ENCODE results near the gene ITIH1. TPM values are rescaled to one million over a fixed set of nuclear protein-coding genes. Genes with fewer than 3 reads are reported as not detected.

Gene ITIH1
- total RNA-seq, 1 donor: under 0.01 TPM

DNA sequence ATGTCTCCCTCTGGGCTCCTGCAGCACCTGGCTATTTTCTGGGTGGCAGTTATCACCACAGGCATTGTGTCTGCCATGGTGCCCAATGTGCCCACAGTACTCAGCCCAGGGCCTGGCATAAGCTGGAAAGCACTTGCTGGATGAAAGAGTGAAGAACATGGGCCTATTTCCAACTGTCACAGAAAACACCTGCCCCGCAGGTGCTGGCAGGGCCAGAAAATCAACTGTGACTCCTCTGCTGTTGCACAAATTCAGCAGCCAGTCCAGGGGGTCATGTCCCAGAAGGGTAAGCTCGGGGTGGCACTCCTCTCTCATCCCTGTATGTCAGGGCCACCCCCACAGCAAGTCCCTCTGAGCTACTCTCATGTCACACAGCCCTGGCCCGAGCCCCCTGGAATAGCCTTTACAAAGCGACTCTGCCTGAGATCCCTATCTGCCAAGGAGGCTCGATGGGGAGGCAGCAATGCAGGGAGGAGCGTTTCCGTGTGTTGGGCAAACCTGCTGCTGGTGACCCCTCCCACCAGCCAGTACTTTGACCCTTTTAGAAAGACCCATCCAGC is 34.1 kb downstream of the ITIH1 start:
- no peak for DNase-seq (ENCODE audit: low read depth in 2 of 3, low spot score in 2 of 3)

DNA sequence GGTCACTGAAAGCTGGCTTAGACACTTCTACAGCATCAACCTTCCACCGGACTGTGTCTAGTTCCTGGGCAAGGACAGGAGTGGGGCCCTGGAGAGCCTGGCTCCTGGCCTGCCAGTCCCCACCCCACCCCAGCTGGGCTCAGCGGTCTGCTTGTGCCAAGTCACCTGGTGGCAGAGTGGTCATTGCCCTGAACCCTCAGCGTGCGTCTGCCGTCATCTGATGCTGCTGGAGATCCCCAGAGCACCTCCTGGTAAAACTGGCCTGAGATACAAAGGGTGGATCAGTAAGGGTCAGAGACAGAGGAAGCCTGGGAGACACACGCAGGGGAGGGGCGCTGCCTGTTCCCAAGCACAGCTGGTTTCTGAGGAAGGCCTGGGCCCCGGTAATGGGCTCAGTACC is 36.4 kb downstream of the ITIH1 start:
- no peak for DNase-seq (ENCODE audit: low read depth in 2 of 3, low spot score in 2 of 3)

DNA sequence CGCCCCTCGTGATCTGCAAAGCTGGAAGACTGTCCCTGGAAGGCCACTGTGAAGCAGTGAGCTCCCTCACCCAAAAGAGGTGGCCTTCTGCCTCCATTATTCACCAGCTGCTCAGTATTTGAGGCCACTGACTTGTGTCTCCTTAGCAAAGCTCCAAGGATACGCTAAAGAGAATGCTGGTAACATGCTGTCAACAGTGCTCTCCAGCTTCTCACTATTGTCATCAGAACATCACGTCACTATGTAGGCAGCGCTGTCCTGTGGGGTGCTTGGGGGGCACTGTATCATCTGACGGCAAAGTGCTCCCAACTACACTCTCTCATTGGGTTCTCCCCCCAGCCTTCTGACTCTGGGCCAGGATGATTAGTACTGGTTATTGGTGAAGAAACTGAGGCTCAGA is 38.8 kb downstream of the ITIH1 start:
- no peak for DNase-seq (ENCODE audit: low read depth in 2 of 3, low spot score in 2 of 3)

DNA sequence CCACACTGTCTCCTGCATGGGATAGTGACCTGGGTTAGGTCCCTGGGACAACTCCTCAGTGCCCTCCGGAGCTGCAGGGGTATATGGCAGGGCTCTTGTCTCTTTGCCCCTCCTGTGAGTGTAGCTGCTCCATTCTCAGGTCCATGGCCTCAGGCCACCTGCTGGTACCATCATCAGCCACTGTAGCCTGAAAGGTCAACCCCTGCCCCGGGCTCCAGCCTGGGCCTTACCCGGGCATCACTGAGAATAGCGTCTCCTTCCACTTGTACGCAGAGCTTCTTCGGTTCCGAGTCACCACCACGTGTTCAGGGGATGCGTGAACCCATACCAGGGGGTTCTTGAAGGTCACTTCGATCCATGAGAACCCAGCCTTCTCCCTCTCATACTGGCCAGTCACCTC is 39.3 kb downstream of the ITIH1 start:
- DNase-seq (ENCODE audit: low read depth in 2 of 3, low spot score in 2 of 3): no peak

DNA sequence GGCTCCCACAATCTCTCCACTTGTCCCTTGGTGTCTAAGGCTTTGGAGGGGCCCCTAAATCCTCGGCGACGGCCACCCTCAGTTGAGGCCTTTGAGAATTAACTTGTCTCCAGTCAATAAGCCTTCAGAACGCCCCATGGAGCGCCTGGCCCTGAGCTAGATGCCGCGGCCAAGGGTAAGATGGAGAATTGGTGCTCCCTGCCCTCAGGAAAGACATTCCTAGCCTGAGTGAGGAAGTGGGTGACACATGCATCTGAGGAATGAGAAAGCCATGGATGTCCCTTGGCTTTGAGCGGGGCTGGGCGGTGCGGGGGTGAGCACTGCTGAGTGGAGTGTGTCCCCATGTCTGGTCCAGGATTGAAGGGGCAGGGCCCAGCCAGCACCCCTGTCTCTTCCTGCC is 39.8 kb downstream of the ITIH1 start:
- DNase-seq (ENCODE audit: low read depth in 2 of 3, low spot score in 2 of 3): no peak

DNA sequence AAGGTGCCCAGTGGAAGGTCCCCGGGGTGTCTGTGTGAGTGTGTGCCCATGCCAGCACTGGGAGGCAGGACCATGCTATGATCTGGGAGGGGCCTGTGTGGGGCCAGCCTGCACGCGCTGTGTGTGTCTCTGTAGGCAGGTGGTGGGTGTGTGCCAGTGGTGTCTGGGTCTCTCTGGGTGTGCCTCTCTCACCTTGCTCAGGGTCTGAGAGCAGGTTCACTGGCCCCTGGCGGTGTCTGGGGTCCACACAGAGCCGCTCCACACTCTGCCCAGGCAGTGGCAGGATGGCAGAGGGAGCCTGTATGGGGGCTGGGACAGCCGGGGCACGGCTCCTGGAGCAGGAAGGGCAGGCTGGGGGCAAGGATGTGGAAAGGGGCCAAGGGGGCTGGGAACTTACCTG is 40.5 kb downstream of the ITIH1 start:
- DNase-seq (ENCODE audit: low read depth in 2 of 3, low spot score in 2 of 3): no peak

DNA sequence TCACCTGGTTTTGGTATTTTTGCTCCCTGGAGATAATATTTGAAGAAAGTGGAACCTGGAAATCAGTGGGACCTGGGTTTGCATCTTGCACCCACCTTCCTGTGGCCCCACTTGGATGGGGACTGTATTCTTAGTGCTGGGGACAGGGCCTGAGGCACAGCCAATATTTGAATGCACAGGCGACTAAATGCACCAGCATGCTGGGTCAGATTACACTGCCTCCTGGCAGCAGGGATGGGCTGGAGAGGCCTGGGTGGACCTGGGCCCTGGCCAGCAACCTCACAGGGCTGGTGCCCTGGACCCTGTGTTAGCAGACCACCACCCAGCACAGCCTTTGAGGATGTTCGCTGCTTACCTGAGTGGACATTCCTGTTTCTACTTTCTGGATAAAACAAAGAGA is 42.5 kb downstream of the ITIH1 start:
- DNase-seq (ENCODE audit: low read depth in 2 of 3, low spot score in 2 of 3): no peak

DNA sequence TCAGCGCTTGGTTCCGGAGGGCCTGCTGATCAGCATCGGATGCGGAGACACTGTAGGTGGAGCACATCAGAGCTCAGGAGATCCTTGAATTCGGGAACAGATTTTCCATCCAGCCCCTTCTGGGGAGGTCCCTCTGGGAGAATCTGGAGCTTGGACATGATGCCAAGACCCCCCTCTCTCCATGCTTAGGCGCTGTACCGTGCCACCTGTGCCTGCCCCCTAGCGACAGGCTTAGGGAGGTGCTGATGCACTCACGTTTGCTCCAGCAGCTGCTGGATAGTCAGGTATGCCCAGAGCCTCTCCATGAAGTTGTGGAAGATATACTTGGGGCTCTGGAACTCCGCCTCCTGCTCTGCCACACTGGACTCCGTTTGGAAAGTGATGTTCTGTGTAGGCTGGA is 43.3 kb downstream of the ITIH1 start:
- DNase-seq (ENCODE audit: low read depth in 2 of 3, low spot score in 2 of 3): peak in 2 of 3 donors; percentile 11 to 47

DNA sequence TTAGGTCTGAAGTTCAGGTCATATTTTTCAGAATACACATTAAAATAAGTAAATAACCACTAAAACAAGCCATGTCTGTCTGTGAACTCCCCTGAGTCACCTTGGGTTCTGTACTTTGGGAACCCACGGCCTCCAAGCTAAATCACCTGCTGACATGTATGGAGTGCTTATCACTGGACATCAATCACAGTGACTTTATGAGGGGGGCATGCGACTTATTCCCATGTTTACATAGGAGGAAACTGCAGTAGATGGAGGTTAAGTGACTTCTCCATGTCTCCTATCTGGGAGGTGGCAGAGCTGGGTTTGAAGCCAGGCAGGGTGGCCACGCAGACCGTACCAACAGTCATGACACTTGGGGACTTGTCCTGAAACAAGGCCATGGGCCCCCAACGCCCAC is 45.0 kb downstream of the ITIH1 start:
- no peak for DNase-seq (ENCODE audit: low read depth in 2 of 3, low spot score in 2 of 3)

DNA sequence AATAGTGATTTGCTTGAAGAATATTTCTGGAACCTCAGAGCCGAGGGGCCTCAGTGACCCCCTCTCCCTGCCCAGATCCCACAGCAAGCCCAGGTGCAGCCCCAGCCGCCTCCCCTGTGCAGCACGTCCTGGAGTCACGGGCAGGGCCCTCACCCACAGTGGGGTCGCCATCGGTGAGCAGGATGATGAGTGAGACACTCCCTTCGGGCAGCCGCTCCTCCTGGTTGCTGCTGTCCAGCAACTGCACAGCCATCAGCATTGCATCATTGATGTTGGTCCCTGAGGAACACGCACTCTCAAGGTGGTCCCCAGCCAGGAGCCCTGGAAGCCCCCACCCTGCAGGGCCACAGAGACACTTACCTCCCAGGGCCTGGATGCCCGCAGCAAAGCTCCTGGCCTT is 46.6 kb downstream of the ITIH1 start:
- DNase-seq (ENCODE audit: low read depth in 2 of 3, low spot score in 2 of 3): no peak

DNA sequence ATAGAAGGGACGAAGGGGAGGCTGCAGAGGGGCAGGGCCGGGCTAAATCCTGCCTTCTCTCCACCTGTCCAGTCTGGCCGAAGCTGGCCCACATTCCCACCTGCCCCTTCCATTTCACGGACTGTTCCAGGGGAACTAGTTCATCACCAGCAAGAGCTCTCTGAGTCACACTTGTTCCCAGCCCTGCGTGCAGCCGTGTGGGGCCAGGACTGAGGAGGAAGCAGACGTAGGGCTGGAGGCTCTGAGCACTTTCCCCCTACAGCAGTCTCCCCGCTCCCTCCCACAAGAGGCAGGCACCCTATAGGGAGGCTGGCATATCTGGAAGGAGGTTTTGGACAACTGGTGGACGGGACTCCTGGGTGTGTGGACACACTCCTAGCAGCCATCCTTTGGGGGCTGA is 50.0 kb downstream of the ITIH1 start:
- DNase-seq (ENCODE audit: low read depth in 2 of 3, low spot score in 2 of 3): no peak

DNA sequence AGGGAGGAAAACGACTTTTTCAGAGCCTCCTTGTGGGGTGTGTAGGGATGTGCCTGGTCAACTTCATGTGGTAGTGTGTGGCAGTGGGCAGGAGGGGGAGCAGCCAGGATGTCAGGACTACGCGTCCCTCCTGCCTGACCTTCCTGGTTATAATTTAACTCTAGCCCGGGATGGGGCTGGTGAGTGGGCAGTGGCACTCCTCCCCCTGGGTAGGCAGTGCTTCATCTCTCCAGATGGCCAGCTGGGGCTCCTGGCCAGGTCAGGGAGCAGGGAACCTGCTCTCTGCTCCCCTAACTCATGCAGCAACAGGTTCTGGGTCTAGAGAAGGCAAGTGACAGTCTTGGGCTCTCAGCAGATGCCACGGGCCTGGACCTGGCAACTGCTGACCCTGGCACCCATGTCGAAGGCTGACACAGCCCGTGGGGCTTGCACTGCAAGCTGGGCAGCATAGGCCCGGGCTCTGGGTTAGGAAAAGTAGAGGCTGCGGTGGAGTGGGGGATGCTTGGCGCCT is 50.5 kb downstream of the ITIH1 start:
- DNase-seq (ENCODE audit: low read depth in 2 of 3, low spot score in 2 of 3): no peak

DNA sequence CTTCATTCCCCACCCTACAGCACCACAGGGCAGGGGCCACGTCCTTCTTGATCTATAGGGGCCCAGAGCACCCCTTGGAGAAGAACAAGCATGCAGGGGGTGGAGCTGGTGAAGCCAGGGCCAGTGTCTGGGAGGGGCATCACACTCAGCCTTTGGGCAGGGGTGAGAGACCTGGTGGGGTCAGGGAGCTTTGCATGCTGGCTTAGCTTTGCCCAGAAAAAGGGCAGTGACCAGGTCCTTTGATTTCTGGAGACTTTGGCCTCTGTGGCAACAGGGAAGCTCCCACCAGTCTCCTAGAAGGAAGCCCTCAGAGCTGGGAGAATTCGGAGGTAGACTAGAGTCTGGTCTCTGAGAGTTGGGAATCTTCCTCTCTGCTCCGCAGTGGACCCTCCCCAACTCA is 52.1 kb downstream of the ITIH1 start:
- DNase-seq (ENCODE audit: low read depth in 2 of 3, low spot score in 2 of 3): no peak

DNA sequence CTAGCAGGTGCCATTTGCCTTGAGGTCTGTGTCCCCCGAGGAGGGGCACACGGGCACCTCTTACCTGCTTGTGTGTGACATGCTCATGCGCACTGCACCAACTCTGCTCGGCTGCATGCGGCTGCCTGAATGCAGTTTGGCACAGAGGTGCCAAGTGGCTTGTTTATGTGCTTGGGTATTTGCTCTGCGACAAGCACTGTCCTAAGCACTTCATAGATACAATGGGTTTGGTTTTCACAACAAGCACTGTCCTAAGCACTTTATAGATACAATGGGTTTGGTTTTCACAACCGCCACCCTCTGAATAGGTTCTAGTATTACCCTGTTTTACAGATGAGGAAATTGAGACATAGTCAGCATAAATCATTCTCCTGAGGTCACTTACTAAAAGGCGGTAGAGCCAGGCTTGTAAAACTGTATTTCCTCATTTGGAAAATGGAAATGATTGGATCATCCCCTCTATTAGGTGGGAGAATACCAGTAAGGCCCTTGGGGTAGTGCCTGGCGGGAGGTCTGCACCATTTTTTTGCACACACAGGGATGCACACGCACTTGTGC is 52.6 kb downstream of the ITIH1 start:
- DNase-seq (ENCODE audit: low read depth in 2 of 3, low spot score in 2 of 3): no peak

DNA sequence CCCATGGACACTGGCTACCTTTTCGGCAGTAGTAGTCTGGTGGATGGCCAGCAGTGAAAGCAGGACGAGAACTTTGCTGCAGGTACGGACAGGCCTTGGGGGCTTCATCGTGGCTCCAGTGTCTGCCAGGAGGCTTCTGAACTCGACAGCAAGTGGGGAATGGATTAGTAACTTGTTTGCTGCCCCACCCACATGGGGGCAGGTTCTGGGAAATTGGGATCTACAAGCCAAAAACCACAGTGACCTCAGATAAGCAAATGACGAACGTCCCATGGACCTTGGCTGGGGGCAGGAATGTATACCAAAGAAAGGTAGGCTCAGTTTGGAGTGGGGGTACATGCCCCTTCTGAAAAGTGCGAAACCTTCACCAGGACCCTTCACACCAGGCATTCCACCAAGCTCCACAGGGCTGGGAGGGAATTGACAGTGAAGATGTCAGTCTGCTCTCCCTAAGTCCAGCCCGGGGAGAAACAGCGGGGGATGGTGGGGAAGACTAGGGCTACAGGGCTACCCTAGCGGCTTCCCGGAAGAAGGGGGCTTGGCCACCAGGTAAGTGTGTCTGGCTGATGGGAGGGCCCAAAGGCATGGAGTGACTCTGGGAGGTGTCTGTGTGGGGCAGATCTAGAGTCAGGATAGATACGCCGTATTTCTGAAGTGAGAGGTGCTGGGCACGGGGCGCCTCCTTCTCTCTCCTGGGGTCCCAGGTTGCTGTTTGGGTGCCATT is 53.3 kb downstream of the ITIH1 start, which contains the start of gene ITIH4:
TSS of gene ITIH4 (minus strand) at position 138 of the 724 bp plus-strand sequence. CDS start at position 108, 30 bp downstream.
- DNase-seq (ENCODE audit: low read depth in 2 of 3, low spot score in 2 of 3): no peak

DNA sequence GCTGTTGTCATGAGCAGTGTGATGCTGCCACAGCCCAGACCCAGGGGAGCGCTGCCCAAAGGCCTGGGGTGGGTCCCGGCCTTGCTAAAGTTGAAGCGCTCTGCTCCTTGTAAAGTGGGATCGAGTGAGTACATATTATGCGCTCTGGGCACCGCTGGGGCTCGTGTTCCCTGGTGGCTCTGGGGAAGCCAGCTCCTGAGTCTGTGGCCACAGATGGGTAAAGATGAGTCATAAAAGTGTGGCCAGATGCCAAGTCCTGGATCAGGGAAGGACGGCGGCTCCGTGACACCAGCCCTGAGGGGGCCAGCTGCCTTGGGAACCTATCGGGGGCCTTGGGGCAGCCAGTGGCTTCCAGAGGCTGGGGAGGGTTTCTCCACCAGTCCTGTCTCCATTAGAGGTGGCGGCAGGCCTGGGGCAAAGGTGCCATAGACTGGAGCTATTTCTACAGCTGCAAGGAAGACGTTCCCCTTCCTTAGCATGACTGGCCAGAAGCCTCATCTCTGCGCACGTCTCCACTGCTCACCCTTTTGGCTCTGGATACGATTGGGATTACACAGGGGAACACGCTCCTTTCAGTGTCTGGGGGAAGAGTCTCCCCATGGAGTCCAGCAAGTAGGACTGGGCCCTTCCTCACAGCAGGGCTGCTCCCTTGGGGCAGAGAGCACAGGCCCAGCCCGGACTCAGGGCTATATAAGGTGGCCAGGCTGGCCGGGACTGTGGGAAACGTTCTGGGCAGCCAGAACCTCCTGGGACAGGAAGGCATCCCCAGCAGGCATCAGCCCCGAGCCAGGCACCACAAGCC is 54.3 kb downstream of the ITIH1 start:
- DNase-seq (ENCODE audit: low read depth in 2 of 3, low spot score in 2 of 3): no peak

DNA sequence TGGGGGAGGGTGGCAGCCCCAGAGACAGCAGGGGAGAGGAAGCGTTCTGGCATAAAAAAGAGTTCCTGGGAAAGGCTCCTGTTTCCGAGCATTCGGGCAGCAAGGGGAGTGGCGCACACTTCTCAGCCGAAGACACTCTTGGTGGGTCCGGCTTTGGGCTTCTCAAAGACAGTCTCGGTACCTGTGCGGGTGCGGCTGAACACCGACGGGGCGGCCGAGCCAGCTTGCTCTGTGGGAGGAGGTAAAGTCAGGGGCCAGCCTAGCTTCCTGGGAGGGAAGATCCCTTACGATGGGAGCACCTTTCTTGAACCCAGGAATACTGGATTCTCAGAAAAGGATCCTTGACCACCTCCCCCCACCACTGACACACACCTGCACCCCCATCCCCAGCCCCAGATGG is 55.8 kb downstream of the ITIH1 start:
- DNase-seq (ENCODE audit: low read depth in 2 of 3, low spot score in 2 of 3): no peak

DNA sequence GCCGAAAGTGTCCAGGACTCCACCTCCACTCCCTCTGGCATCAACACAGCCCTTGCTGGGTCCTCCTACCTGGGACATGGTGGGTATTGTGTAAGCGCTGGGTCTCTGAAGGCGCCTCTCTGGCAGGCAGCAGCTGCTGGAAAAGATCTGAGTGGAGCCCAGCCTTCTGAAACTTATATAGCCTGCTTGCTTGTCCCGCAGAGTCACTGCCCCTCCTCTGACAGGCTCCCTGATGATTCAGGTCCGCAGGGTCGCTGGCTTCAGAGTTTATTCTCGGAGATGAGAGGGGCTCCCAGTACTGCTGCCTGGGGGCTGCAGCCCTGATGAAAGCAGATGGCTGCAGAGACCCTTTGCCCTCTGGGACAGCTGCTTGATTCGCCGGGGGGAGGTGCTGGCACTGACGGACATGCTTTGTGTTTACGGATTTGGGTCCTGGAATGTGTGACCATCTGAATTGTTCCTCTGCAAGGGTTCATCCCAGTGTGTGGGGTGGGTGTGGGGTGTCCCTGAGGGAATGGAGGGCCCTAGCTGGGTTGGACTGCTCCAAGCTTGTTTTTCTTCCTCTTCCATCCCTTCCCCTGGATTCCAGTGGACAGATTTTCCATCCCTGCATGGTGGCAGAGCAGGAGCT is 57.6 kb downstream of the ITIH1 start, which contains the start of gene MUSTN1:
TSS of gene MUSTN1 (minus strand) at position 149 of the 631 bp plus-strand sequence. CDS start at position 78, 71 bp downstream.
- no peak for DNase-seq (ENCODE audit: low read depth in 2 of 3, low spot score in 2 of 3)

DNA sequence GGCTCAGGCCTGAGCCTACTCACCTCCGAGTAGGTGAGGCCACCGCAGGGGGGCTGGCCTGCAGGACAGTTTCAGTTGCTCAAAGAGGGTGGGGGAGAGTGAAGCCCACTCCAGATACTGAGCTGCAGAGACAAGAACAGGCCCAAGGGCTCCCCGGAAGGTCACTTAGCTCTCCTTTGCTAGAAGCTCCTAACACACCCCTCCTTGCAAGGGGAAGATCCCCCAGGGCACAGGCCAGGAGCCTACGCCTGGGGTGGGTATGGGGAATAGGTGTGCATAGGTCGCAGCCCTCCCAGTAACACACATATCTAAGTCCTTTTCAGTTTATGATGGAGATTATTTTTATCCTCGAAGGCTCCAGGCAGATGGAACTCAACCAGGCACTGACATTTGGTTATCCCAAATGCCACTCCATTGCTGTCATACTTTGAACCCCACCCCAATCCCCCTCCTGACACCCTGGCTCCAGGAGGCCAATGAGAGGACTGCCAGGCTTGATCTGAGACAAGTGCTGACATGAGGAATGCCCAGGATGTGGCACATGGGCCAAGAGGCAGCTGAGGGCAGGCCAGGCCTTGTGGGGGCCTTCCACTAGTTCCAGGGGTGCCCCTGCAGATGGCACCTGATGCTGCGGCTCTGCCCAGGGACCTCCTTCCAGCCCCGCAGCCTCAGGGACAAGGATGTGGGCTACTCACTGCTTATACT is 58.5 kb downstream of the ITIH1 start:
- no peak for DNase-seq (ENCODE audit: low read depth in 2 of 3, low spot score in 2 of 3)

DNA sequence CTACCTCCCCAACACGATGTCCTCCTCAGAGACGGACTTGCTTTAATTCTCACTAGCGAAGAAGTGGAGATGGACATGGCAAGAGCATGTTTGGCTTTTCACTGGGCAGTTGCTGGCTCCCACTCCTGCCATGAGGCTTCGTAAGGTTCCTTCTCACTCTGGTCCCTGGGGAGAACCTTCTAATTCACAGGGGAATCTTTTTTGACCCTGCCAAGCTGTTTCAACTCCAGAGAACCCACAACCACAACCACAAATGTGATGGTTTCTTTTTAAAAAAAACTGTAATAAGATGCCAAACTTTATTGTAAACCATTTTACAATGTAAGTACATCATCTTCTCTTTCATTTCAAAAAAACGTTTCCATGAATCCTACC is 59.1 kb downstream of the ITIH1 start:
- no peak for DNase-seq (ENCODE audit: low read depth in 2 of 3, low spot score in 2 of 3)
